Breast epithelium (tissue), 3 donors: ENCODE measurements around the gene NT5DC2.

Experiments
- POLR2A ChIP-seq: fragments of 450-650 bp; IDR thresholded peaks from one replicate; pipeline ENCODE4 v1.6.1; 2016; ENCODE audit warnings: antibody characterized with exemption, mild to moderate bottlenecking, moderate library complexity
- POLR2AphosphoS5 ChIP-seq, 3 donors: sonication (generic); formaldehyde crosslinking; IDR thresholded peaks; one replicate each; pipeline ENCODE4 v1.6.1; 2017; ENCODE audit warnings: antibody characterized with exemption in 3 of 3
- TF ChIP-seq, protein P1 (sequence below), 3 donors: fragments of 450-650 bp; IDR thresholded peaks; one replicate each; pipeline ENCODE4 v1.5.1; 2016 to 2017; ENCODE audit warnings: antibody characterized with exemption in 3 of 3, mild to moderate bottlenecking in 3 of 3, moderate library complexity in 3 of 3

DNA sequence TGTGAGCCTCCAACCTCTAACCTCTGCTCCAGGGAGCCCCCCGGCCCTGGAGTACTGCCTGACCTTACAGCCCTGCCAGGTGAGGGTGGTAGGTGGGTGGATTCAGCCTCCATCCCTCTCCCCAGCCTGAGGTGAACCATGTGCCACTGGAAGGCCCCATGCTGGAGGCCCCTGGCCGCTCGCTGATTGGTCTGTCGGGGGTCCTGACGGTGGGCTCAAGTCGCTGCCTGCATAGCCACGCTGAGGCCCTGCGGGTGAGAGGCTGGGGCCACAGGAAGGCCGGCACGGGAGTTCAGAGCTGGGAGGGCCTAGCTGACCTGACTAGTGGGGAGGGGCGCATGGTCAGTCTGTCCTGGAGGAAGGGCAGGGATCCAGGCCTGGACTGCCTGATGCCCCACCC, 19.1 kb downstream of the NT5DC2 start:
- TF ChIP-seq POLR2AphosphoS5 (IDR thresholded peaks at IDR 0.05) (no peak), POLR2A (no peak)
- TF ChIP-seq, protein P1, sequence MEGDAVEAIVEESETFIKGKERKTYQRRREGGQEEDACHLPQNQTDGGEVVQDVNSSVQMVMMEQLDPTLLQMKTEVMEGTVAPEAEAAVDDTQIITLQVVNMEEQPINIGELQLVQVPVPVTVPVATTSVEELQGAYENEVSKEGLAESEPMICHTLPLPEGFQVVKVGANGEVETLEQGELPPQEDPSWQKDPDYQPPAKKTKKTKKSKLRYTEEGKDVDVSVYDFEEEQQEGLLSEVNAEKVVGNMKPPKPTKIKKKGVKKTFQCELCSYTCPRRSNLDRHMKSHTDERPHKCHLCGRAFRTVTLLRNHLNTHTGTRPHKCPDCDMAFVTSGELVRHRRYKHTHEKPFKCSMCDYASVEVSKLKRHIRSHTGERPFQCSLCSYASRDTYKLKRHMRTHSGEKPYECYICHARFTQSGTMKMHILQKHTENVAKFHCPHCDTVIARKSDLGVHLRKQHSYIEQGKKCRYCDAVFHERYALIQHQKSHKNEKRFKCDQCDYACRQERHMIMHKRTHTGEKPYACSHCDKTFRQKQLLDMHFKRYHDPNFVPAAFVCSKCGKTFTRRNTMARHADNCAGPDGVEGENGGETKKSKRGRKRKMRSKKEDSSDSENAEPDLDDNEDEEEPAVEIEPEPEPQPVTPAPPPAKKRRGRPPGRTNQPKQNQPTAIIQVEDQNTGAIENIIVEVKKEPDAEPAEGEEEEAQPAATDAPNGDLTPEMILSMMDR (IDR thresholded peaks at IDR 0.05), result no peak
